Trophoblast cell (in vitro differentiated cells and primary cell): ENCODE results near the gene NR6A1.

ENCODE experiments used
- DNase-seq, 2 donors: peaks; one replicate each; pipeline ENCODE4 v3.0.0-alpha.2; 2016
- H2AFZ ChIP-seq: 2 replicates; pipeline ENCODE4 v1.6.1; 2013; ENCODE audit warnings: low read length, moderate library complexity, mild to moderate bottlenecking; ENCODE audit not compliant: insufficient read depth, poor library complexity
- H2AK5ac ChIP-seq: 2 replicates; pipeline ENCODE4 v1.6.1; 2013; ENCODE audit warnings: mild to moderate bottlenecking, low read length
- H2BK120ac ChIP-seq: 2 replicates; pipeline ENCODE4 v1.6.1; 2013; ENCODE audit warnings: low read length, mild to moderate bottlenecking, moderate library complexity; ENCODE audit not compliant: insufficient read depth, poor library complexity
- H2BK12ac ChIP-seq: 2 replicates; pipeline ENCODE4 v1.6.1; 2013; ENCODE audit warnings: mild to moderate bottlenecking, low read length, moderate library complexity
- H2BK5ac ChIP-seq: 2 replicates; pipeline ENCODE4 v1.6.1; 2013; ENCODE audit warnings: low read length, low read depth, moderate library complexity, mild to moderate bottlenecking; ENCODE audit not compliant: poor library complexity
- H3K14ac ChIP-seq: 2 replicates; pipeline ENCODE4 v1.6.1; 2013; ENCODE audit warnings: mild to moderate bottlenecking, low read length
- H3K18ac ChIP-seq: 2 replicates; pipeline ENCODE4 v1.6.1; 2013; ENCODE audit warnings: mild to moderate bottlenecking, low read length
- H3K23ac ChIP-seq: 2 replicates; pipeline ENCODE4 v1.6.1; 2013; ENCODE audit warnings: low read length
- H3K27ac ChIP-seq: 2 replicates; pipeline ENCODE4 v1.5.1; 2013; ENCODE audit warnings: low read depth, mild to moderate bottlenecking, inconsistent platforms, low read length, moderate library complexity
- H3K27me3 ChIP-seq: 2 replicates; pipeline ENCODE4 v1.6.1; 2013; ENCODE audit warnings: inconsistent platforms, mild to moderate bottlenecking, low read length, moderate library complexity; ENCODE audit not compliant: insufficient read depth
- H3K36me3 ChIP-seq, 2 experiments: 1 replicate in 1 of 2; 2 replicates in 1 of 2; pipeline ENCODE4 v1.6.1; 2013; ENCODE audit warnings: low read length in 2 of 2, mild to moderate bottlenecking in 2 of 2, moderate library complexity in 1 of 2; ENCODE audit not compliant: insufficient read depth in 2 of 2, control insufficient read depth in 1 of 2
- H3K4ac ChIP-seq: 2 replicates; pipeline ENCODE4 v1.6.1; 2013; ENCODE audit warnings: low read depth, mild to moderate bottlenecking, low read length, moderate library complexity
- H3K4me1 ChIP-seq, 2 experiments: 1 replicate in 1 of 2; 2 replicates in 1 of 2; pipeline ENCODE4 v1.6.1; 2013; ENCODE audit warnings: low read length in 2 of 2, mild to moderate bottlenecking in 2 of 2, moderate library complexity in 1 of 2; ENCODE audit not compliant: insufficient read depth in 2 of 2, control insufficient read depth in 1 of 2
- H3K4me2 ChIP-seq: 2 replicates; pipeline ENCODE4 v1.6.1; 2013; ENCODE audit warnings: inconsistent platforms, mild to moderate bottlenecking, low read length, moderate library complexity
- H3K4me3 ChIP-seq: 2 replicates; pipeline ENCODE4 v1.5.1; 2013; ENCODE audit warnings: mild to moderate bottlenecking, low read depth, low read length, inconsistent platforms
- H3K79me1 ChIP-seq: one replicate; pipeline ENCODE4 v1.6.1; 2013; ENCODE audit warnings: low read length
- H3K79me2 ChIP-seq: 2 replicates; pipeline ENCODE4 v1.6.1; 2013; ENCODE audit warnings: low read length, mild to moderate bottlenecking; ENCODE audit not compliant: control insufficient read depth, insufficient read depth, poor library complexity
- H3K9ac ChIP-seq: 2 replicates; pipeline ENCODE4 v1.6.1; 2013; ENCODE audit warnings: mild to moderate bottlenecking, low read length
- H3K9me3 ChIP-seq: 2 replicates; pipeline ENCODE4 v1.6.1; 2013; ENCODE audit warnings: low read depth, mild to moderate bottlenecking, control low read depth, inconsistent platforms, low read length; ENCODE audit not compliant: insufficient read depth
- H4K12ac ChIP-seq: 2 replicates; pipeline ENCODE4 v1.6.1; 2013; ENCODE audit warnings: low read depth, mild to moderate bottlenecking, low read length, moderate library complexity
- H4K8ac ChIP-seq: 2 replicates; pipeline ENCODE4 v1.6.1; 2013; ENCODE audit warnings: low read depth, mild to moderate bottlenecking, low read length, moderate library complexity
- H4K91ac ChIP-seq: one replicate; pipeline ENCODE4 v1.6.1; 2013; ENCODE audit warnings: low read depth, mild to moderate bottlenecking, low read length, moderate library complexity
- whole genome bisulfite sequencing: extraction: QIAGEN DNeasy Blood & Tissue Kit; methylation state at CpG from one replicate; pipeline ENCODE4 v1.1.7; 2013; ENCODE audit warnings: missing lambda C conversion rate; ENCODE audit not compliant: insufficient read length, insufficient coverage; ENCODE audit errors: extremely low coverage; 5-methylcytosine and 5-hydroxymethylcytosine counted together

NR6A1 gene

DNA sequence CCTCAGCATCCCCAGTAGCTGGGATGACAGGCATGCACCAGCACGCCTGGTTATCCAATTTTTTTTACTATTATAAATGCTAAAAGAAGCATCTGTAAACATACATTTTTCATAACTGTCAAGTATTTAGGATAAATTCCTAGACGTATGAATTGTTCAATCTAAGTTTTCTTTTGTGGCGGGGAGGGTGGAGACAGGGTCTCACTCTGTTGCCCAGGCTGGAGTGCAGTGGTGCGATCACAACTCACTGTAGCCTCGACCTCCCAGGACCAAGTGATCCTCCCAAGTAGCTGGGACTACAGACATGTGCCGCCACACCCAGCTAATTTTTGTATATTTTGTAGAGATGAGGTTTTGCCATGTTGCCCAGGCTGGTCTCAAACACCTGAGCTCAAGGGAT is 52.2 kb downstream of the NR6A1 start:
- no peaks in the 10 kb centered on the region for H3K9me3 ChIP-seq
- H3K4me1 ChIP-seq = no peaks in the 10 kb centered on the region
- no peak overlapping the region for H2AK5ac ChIP-seq
- DNase-seq = no peak
- WGBS = no CpG with 5 or more reads among the region's 6 CpGs
- H2BK12ac ChIP-seq = no peak overlapping the region
- no peaks in the 10 kb centered on the region for H3K27me3 ChIP-seq
- no peaks in the 10 kb centered on the region for H3K79me2 ChIP-seq
- no peak overlapping the region for H3K14ac ChIP-seq
- peaks cover 2% of the 10 kb centered on the region in 2 experiments for H3K36me3 ChIP-seq
- H3K4me3 ChIP-seq = no peak overlapping the region
- H3K4ac ChIP-seq = no peak overlapping the region
- H3K79me1 ChIP-seq = no peaks in the 10 kb centered on the region
- H2BK5ac ChIP-seq = no peak overlapping the region
- no peak overlapping the region for H2AFZ ChIP-seq
- no peak overlapping the region for H3K4me2 ChIP-seq
- no peak overlapping the region for H3K9ac ChIP-seq
- H4K91ac ChIP-seq = no peak overlapping the region
- H3K23ac ChIP-seq = no peak overlapping the region
- H4K12ac ChIP-seq = no peak overlapping the region
- H3K27ac ChIP-seq = no peak overlapping the region
- no peak overlapping the region for H3K18ac ChIP-seq
- no peak overlapping the region for H4K8ac ChIP-seq
- H2BK120ac ChIP-seq = no peak overlapping the region

- H3K4ac ChIP-seq = no peak overlapping the region
- H4K12ac ChIP-seq = no peak overlapping the region
- H3K36me3 ChIP-seq = peaks cover under 1% of the 10 kb centered on the region in 2 experiments
- H3K79me1 ChIP-seq = no peaks in the 10 kb centered on the region
- H3K14ac ChIP-seq = no peak overlapping the region
- no peak overlapping the region for H3K27ac ChIP-seq
- no peak overlapping the region for H4K8ac ChIP-seq
- no peak overlapping the region for H3K4me2 ChIP-seq
- H3K18ac ChIP-seq = no peak overlapping the region
- H2AFZ ChIP-seq = no peak overlapping the region
- H2BK120ac ChIP-seq = no peak overlapping the region
- H4K91ac ChIP-seq = no peak overlapping the region
- WGBS = no CpG with 5 or more reads among the region's 2 CpGs
- H3K79me2 ChIP-seq = no peaks in the 10 kb centered on the region
- no peak overlapping the region for H3K23ac ChIP-seq
- no peak overlapping the region for H3K4me3 ChIP-seq
- no peak overlapping the region for H3K9ac ChIP-seq
- H3K9me3 ChIP-seq = no peaks in the 10 kb centered on the region
- no peak overlapping the region for H2BK5ac ChIP-seq
- no peak overlapping the region for H2AK5ac ChIP-seq
- no peak overlapping the region for H2BK12ac ChIP-seq
- H3K4me1 ChIP-seq = no peaks in the 10 kb centered on the region
- no peaks in the 10 kb centered on the region for H3K27me3 ChIP-seq
- DNase-seq = no peak
Observed at GRCh38 chr9:124717597-124717996, 53.5 kb downstream of the NR6A1 start.

GRCh38 chr9:124716808-124717207 is 54.3 kb downstream of the NR6A1 start:
- DNase-seq = no peak
- H3K9ac ChIP-seq = no peak overlapping the region
- H3K27me3 ChIP-seq = no peaks in the 10 kb centered on the region
- no peak overlapping the region for H4K91ac ChIP-seq
- H3K79me2 ChIP-seq = no peaks in the 10 kb centered on the region
- no peaks in the 10 kb centered on the region for H3K4me1 ChIP-seq
- no peak overlapping the region for H4K8ac ChIP-seq
- no peaks in the 10 kb centered on the region for H3K9me3 ChIP-seq
- no peak overlapping the region for H3K23ac ChIP-seq
- H2BK5ac ChIP-seq = no peak overlapping the region
- no CpG with 5 or more reads among the region's 6 CpGs for WGBS
- no peak overlapping the region for H2AK5ac ChIP-seq
- no peak overlapping the region for H3K4me3 ChIP-seq
- no peak overlapping the region for H2BK120ac ChIP-seq
- H3K4me2 ChIP-seq = no peak overlapping the region
- no peak overlapping the region for H4K12ac ChIP-seq
- H2AFZ ChIP-seq = no peak overlapping the region
- H3K79me1 ChIP-seq = peaks cover 2% of the 10 kb centered on the region
- no peak overlapping the region for H3K18ac ChIP-seq
- H3K27ac ChIP-seq = no peak overlapping the region
- no peak overlapping the region for H3K14ac ChIP-seq
- H3K4ac ChIP-seq = no peak overlapping the region
- no peak overlapping the region for H2BK12ac ChIP-seq
- peaks cover 0 to 1% of the 10 kb centered on the region in 2 experiments for H3K36me3 ChIP-seq

- H3K18ac ChIP-seq = no peak overlapping the region
- no peak overlapping the region for H3K27ac ChIP-seq
- H3K9ac ChIP-seq = no peak overlapping the region
- no peak overlapping the region for H3K4ac ChIP-seq
- H4K91ac ChIP-seq = no peak overlapping the region
- no peaks in the 10 kb centered on the region for H3K79me2 ChIP-seq
- no peaks in the 10 kb centered on the region for H3K9me3 ChIP-seq
- DNase-seq = no peak
- no peak overlapping the region for H3K4me2 ChIP-seq
- no peak overlapping the region for H2BK5ac ChIP-seq
- H2BK120ac ChIP-seq = no peak overlapping the region
- peaks cover 2 to 4% of the 10 kb centered on the region in 2 experiments for H3K36me3 ChIP-seq
- H3K4me3 ChIP-seq = no peak overlapping the region
- no peak overlapping the region for H3K23ac ChIP-seq
- no peak overlapping the region for H2AFZ ChIP-seq
- no peak overlapping the region for H3K14ac ChIP-seq
- WGBS = no CpG with 5 or more reads among the region's 4 CpGs
- H3K79me1 ChIP-seq = peaks cover 16% of the 10 kb centered on the region
- H2AK5ac ChIP-seq = no peak overlapping the region
- no peak overlapping the region for H4K12ac ChIP-seq
- H3K4me1 ChIP-seq = peaks cover 5 to 19% of the 10 kb centered on the region in 2 experiments
- no peak overlapping the region for H4K8ac ChIP-seq
- H2BK12ac ChIP-seq = no peak overlapping the region
- no peaks in the 10 kb centered on the region for H3K27me3 ChIP-seq
Observed at GRCh38 chr9:124710766-124711165, 60.3 kb downstream of the NR6A1 start.
